Dendritic cell treated with granulocyte-macrophage colony-stimulating factor and Interleukin-4, amounts not matched to agents 40 ng/mL and 50 ng/mL, for 4 days (primary cell): ENCODE results near the gene GLRX3.
"Not testable (repeated sequence)": the region's sequence is repeated elsewhere in the genome, so short reads cannot be mapped to it uniquely, and the experiment has no call there.

Experiments
- H3K27ac Mint-ChIP-seq: one replicate; pipeline ENCODE4 v1.8.0; 2022; ENCODE audit warnings: mild to moderate bottlenecking, mixed read lengths
- H3K27me3 Mint-ChIP-seq: one replicate; pipeline ENCODE4 v1.8.0; 2022; ENCODE audit warnings: mild to moderate bottlenecking, mixed read lengths
- H3K36me3 Mint-ChIP-seq: one replicate; pipeline ENCODE4 v1.8.0; 2022; ENCODE audit warnings: low read depth, mixed read lengths
- H3K4me1 Mint-ChIP-seq: one replicate; pipeline ENCODE4 v1.8.0; 2022; ENCODE audit warnings: low read depth, mixed read lengths
- H3K4me3 Mint-ChIP-seq: one replicate; pipeline ENCODE4 v1.8.0; 2022; ENCODE audit warnings: mild to moderate bottlenecking, moderate library complexity, mixed read lengths
- H3K9me3 Mint-ChIP-seq: one replicate; pipeline ENCODE4 v1.8.0; 2022; ENCODE audit warnings: mixed read lengths
- intact Hi-C: fragments of 100-400 bp; cut with micrococcal nuclease; formaldehyde crosslinking; loops from one replicate; pipeline ENCODE4 v1.15.0; 2022

The GLRX3 gene

GRCh38 chr10:130198651-130199050, 62.5 kb downstream of the GLRX3 start:
- Mint-ChIP-seq H3K27me3 (peaks cover 3% of the 10 kb centered on the region), H3K4me3 (no peak overlapping the region), H3K9me3 (no peaks in the 10 kb centered on the region), H3K36me3 (no peaks in the 10 kb centered on the region), H3K27ac (no peak overlapping the region), H3K4me1 (no peaks in the 10 kb centered on the region)
- intact Hi-C loops = no loop called here

- Mint-ChIP-seq H3K27me3 (peaks cover 3% of the 10 kb centered on the region), H3K27ac (no peak overlapping the region), H3K36me3 (no peaks in the 10 kb centered on the region), H3K9me3 (no peaks in the 10 kb centered on the region), H3K4me1 (no peaks in the 10 kb centered on the region), H3K4me3 (no peak overlapping the region)
- intact Hi-C loops = no loop called here
These were observed 64.2 kb downstream of the GLRX3 start for GRCh38 chr10:130200179-130201042.

GRCh38 chr10:130201043-130201380, 64.8 kb downstream of the GLRX3 start:
- Mint-ChIP-seq H3K4me1 (no peaks in the 10 kb centered on the region), H3K27ac (no peak overlapping the region), H3K9me3 (no peaks in the 10 kb centered on the region), H3K36me3 (no peaks in the 10 kb centered on the region), H3K27me3 (peaks cover 3% of the 10 kb centered on the region), H3K4me3 (no peak overlapping the region)
- intact Hi-C loops = no loop called here

GRCh38 chr10:130202150-130202549, 66.0 kb downstream of the GLRX3 start:
- H3K27ac Mint-ChIP-seq, H3K27me3 Mint-ChIP-seq, H3K4me3 Mint-ChIP-seq, H3K36me3 Mint-ChIP-seq, intact Hi-C loops, H3K9me3 Mint-ChIP-seq, H3K4me1 Mint-ChIP-seq: not testable (repeated sequence)

- intact Hi-C loops = no loop called here
- H3K9me3 Mint-ChIP-seq = no peaks in the 10 kb centered on the region
- H3K27me3 Mint-ChIP-seq = peaks cover 3% of the 10 kb centered on the region
- H3K4me1 Mint-ChIP-seq = no peaks in the 10 kb centered on the region
- no peak overlapping the region for H3K27ac Mint-ChIP-seq
- H3K36me3 Mint-ChIP-seq = no peaks in the 10 kb centered on the region
- no peak overlapping the region for H3K4me3 Mint-ChIP-seq
These were observed 66.9 kb downstream of the GLRX3 start for GRCh38 chr10:130202984-130203621.

GRCh38 chr10:130203626-130204025, 67.4 kb downstream of the GLRX3 start:
- H3K27ac Mint-ChIP-seq = no peak overlapping the region
- peaks cover 3% of the 10 kb centered on the region for H3K27me3 Mint-ChIP-seq
- H3K36me3 Mint-ChIP-seq = no peaks in the 10 kb centered on the region
- no peak overlapping the region for H3K4me3 Mint-ChIP-seq
- intact Hi-C loops = no loop called here
- H3K4me1 Mint-ChIP-seq = no peaks in the 10 kb centered on the region
- no peaks in the 10 kb centered on the region for H3K9me3 Mint-ChIP-seq

- Mint-ChIP-seq H3K9me3 (no peaks in the 10 kb centered on the region), H3K27ac (no peak overlapping the region), H3K36me3 (no peaks in the 10 kb centered on the region), H3K27me3 (peaks cover 6% of the 10 kb centered on the region), H3K4me3 (no peak overlapping the region), H3K4me1 (no peaks in the 10 kb centered on the region)
- intact Hi-C loops = no loop called here
These were observed 70.1 kb downstream of the GLRX3 start for GRCh38 chr10:130206216-130206737.

GRCh38 chr10:130207205-130207604, 71.0 kb downstream of the GLRX3 start:
- intact Hi-C loops = no loop called here
- no peak overlapping the region for H3K27ac Mint-ChIP-seq
- H3K36me3 Mint-ChIP-seq = no peaks in the 10 kb centered on the region
- H3K4me1 Mint-ChIP-seq = no peaks in the 10 kb centered on the region
- peaks cover 5% of the 10 kb centered on the region for H3K27me3 Mint-ChIP-seq
- no peak overlapping the region for H3K4me3 Mint-ChIP-seq
- H3K9me3 Mint-ChIP-seq = no peaks in the 10 kb centered on the region

- H3K36me3 Mint-ChIP-seq = no peaks in the 10 kb centered on the region
- H3K27me3 Mint-ChIP-seq = peaks cover 5% of the 10 kb centered on the region
- H3K4me3 Mint-ChIP-seq = no peak overlapping the region
- no peak overlapping the region for H3K27ac Mint-ChIP-seq
- H3K4me1 Mint-ChIP-seq = no peaks in the 10 kb centered on the region
- peaks cover 12% of the 10 kb centered on the region for H3K9me3 Mint-ChIP-seq
- intact Hi-C loops = no loop called here
These were observed 72.6 kb downstream of the GLRX3 start for GRCh38 chr10:130208807-130209206.

- Mint-ChIP-seq H3K4me1 (no peaks in the 10 kb centered on the region), H3K36me3 (no peaks in the 10 kb centered on the region), H3K9me3 (peaks cover 22% of the 10 kb centered on the region), H3K27me3 (peaks cover 5% of the 10 kb centered on the region), H3K4me3 (no peak overlapping the region), H3K27ac (no peak overlapping the region)
- intact Hi-C loops = no loop called here
These were observed 76.6 kb downstream of the GLRX3 start for GRCh38 chr10:130212746-130213145.

GRCh38 chr10:130213286-130214080, 77.3 kb downstream of the GLRX3 start:
- Mint-ChIP-seq H3K36me3 (no peaks in the 10 kb centered on the region), H3K27ac (no peak overlapping the region), H3K4me3 (no peak overlapping the region), H3K27me3 (peaks cover 5% of the 10 kb centered on the region), H3K9me3 (peaks cover 22% of the 10 kb centered on the region), H3K4me1 (no peaks in the 10 kb centered on the region)
- intact Hi-C loops = no loop called here

- Mint-ChIP-seq H3K27ac (no peak overlapping the region), H3K27me3 (peaks cover 2% of the 10 kb centered on the region), H3K4me3 (no peak overlapping the region), H3K9me3 (peaks cover 22% of the 10 kb centered on the region), H3K36me3 (no peaks in the 10 kb centered on the region), H3K4me1 (no peaks in the 10 kb centered on the region)
- intact Hi-C loops = no loop called here
These were observed 78.2 kb downstream of the GLRX3 start for GRCh38 chr10:130214431-130214830.

GRCh38 chr10:130215151-130215930, 79.2 kb downstream of the GLRX3 start:
- intact Hi-C loops = no loop called here
- Mint-ChIP-seq H3K36me3 (no peaks in the 10 kb centered on the region), H3K27ac (no peak overlapping the region), H3K4me1 (no peaks in the 10 kb centered on the region), H3K27me3 (peaks cover 2% of the 10 kb centered on the region), H3K4me3 (no peak overlapping the region), H3K9me3 (peaks cover 22% of the 10 kb centered on the region)
